KBM-7 (cell line): ENCODE data around the gene MVB12B.
"Not testable (repeated sequence)": the region's sequence is repeated elsewhere in the genome, so short reads cannot be mapped to it uniquely, and the experiment has no call there.

ENCODE experiments used
- DNase-seq: peaks from one replicate; pipeline ENCODE4 v3.0.0-alpha.2; 2015
- in situ Hi-C: fragments of 300-500 bp; cut with MboI; formaldehyde crosslinking; loops from 2 replicates; pipeline ENCODE4 v1.14.3; 2020; ENCODE audit warnings: low sequenced_read_pairs, low pct_unique_long_range_greater_than_20kb, mixed read lengths

MVB12B gene

DNA sequence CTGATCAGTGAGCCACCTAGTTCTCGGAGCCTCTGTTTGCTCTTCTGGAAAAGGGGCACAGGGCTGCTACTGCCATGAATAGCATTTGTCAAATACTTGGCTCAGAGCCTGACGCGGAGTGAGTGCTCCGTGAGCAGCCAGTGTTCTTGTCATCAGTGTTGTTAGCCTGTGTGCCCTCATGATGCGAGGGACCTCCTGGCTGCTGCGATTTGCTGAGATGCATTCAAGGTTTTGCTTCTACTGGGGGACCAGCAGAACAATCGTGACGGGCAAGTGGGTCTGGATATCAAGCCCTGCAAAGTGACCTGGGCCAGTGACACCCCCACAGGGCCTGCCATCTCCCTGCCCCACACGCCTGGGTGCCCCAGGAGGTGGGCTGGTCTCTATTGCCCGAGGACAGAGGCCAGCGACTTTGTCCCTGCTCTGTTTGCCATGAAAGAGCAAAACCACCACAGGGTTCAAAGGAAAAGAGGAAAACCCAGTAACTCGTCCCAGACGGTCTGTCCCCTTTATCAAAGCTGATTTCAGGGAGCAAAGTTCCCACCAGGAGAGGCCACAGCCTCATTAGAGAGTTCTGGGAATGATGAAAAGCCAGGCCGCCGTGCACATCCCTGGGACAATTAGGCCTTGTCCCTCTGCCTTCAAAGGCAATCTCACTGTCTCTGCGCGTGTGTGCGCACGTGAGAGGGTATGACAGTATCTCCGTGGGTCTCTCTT is 200.6 kb downstream of the MVB12B start:
- in situ Hi-C loops = no loop called here
- DNase-seq = no peak

DNA sequence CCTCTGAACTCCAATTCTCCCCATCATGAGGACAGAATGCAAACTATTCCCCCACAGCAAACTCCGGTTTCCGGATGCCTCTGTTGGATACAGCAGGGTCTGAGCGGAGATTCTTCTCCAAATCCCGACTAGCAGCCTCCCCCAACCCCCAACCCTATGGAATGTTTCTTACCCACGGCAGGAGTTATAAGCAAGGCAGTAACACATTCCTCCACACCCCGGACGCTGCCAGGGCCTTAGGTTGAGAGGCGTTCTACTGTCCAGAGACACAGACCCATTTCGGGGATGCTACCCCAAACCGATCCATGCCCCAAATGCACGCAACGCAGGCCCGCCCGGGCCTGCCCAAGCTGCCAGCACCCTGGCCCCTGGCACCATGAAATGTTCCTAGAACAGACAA is 201.5 kb downstream of the MVB12B start:
- no peak for DNase-seq
- in situ Hi-C loops = no loop called here

GRCh38 chr9:126528915-126529314 is 202.3 kb downstream of the MVB12B start:
- DNase-seq = no peak
- in situ Hi-C loops = no loop called here

DNA sequence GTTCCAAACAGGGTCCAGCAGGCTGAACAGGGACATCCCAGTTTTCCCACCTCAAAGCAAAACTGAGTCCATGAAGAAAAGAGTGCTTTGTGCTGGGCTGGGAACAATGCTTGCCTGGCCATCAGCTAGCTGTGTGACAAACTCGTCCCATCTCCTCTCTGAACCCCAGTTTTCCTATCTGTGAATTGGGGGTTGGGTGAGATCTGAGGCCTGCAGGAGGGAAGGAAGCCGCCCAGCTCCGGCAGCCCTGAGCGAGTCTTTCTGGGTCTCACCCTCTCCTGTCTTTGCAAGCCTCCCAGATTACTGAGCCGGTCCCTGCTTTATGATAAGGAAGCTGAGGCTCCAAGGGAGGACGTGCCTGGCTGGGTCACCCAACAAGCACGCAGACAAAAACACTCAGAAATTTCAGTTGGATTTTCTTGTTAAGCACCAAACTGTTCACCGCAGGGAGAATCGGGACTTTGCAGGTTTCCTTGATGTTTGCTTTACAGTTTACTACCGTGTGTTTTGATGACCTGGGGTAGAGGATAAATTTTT is 204.5 kb downstream of the MVB12B start:
- in situ Hi-C loops = no loop called here
- no peak for DNase-seq

DNA sequence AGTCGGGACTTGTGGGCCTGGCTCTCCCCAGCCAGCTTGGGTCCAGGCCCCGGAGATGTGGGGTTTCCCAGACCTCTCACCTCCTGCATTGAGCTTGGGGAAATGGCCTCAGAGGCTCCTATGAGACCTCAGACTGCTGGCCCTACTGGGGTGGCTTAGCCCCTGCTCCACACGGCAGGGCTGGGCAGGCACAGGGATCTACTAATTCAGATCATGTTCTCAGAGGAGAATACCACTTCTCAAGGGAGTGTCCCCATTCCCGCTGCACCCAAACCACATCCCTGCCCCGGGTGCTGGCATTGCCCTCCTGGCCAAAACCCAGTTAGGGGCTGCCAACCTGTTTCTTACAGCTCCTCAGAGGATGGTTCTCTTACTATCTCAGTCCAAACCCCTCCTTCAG is 205.0 kb downstream of the MVB12B start:
- DNase-seq = no peak
- in situ Hi-C loops = no loop called here

DNA sequence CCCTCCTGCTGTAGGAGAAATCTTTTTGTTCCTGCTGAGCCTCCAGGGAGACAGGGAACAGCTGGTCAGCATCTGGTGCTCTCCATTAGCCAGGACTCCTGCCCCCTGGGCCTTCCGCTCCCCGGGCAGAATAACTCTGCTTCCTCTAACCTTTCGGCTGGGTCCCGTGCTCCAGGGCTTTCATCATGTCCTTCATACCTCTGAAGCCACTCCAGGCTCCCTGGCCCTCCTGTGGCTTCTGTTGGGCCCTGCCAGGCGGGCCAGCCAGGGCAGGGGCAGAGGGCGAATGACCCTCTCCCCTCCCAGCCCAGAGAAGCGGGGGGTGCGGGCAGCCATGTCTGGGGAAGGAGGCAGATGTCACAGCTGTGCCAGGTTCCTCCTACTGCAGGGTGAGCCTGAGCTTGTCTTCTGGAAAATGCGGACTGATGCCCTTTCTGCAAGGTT is 205.4 kb downstream of the MVB12B start:
- in situ Hi-C loops = no loop called here
- no peak for DNase-seq

DNA sequence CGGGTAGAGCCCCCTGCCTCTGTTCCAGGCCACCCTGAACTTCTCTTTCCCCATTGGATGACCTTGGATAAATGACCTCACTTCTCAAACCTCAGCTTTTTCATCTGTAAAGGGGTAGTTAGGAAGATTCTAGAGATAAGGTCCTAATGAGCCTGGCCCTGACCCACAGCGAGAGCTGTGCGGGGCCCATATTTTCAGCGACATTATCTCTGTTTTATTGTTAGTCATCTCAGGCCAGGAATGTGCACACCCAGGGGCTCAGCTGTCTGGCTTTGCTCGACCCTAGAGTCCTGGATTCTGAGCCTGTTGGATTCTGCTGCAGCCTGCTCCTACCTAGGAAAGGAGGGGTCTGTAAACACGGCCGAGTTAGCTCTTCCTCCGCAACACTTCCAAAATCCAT is 205.9 kb downstream of the MVB12B start:
- in situ Hi-C loops = no loop called here
- no peak for DNase-seq

- DNase-seq = no peak
- in situ Hi-C loops = no loop called here
These were observed 206.6 kb downstream of the MVB12B start for GRCh38 chr9:126532951-126533925.

GRCh38 chr9:126533926-126534310 is 207.3 kb downstream of the MVB12B start:
- in situ Hi-C loops = no loop called here
- no peak for DNase-seq

GRCh38 chr9:126534431-126535186 is 208.0 kb downstream of the MVB12B start:
- DNase-seq = no peak
- in situ Hi-C loops = no loop called here

DNA sequence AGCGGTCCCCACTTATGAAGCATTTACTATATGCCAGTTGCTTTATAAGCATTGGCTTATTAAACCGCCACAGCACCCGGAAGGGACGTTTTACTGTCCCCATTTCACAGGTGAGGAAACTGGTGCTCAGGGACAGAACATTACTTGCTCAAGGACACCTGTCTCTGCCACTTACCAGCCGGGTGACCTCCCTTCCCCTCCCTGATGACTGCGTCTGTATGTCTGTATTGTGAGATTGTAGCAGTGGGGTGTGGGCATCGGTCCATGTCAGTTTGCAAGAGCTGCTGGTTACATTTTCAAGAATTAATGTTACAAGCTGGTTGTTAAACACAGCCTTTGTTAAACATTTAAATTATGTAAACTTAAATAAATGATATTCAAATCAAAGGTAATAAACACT is 209.5 kb downstream of the MVB12B start:
- in situ Hi-C loops = no loop called here
- no peak for DNase-seq

- in situ Hi-C loops = no loop called here
- no peak for DNase-seq
These were observed 210.3 kb downstream of the MVB12B start for GRCh38 chr9:126536841-126537465.

DNA sequence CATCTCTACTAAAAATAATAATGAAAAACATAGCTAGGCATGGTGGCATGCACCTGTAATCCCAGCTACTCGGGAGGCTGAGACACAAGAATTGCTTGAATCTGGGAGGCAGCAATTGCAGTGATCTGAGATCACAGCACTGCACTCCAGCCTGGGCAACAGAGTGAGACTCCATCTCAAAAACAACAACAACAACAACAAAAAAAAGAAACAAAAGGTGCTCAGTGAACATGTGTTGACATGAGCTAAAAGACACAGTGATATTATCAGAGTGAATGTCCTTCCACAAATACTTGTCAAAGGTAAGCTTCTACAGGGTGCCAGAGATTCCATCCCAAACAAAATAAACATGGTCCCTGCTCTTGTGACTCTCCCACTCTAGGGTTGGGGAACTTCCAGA is 211.9 kb downstream of the MVB12B start:
- in situ Hi-C loops = no loop called here
- DNase-seq = no peak

- DNase-seq, in situ Hi-C loops: not testable (repeated sequence)
These were observed 213.8 kb downstream of the MVB12B start for GRCh38 chr9:126540398-126540797.

DNA sequence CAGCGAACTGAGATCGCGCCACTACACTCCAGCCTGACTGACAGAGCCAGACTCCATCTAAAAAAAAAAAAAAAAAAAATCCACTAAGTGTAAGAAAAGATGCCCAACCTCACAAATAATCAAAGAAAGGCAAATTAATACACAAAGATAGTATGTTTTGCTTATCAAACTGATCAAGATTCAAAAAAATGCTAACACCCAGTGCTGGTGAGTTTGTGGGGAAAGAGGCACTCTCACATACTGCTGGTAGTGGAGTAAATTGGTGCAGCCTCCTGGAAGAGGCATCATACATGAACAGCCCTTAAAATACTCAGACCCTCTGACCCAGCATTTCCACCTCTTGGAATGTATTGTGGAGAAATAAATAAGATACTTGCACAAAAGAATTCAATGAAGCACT is 216.9 kb downstream of the MVB12B start:
- in situ Hi-C loops = no loop called here
- DNase-seq = no peak

DNA sequence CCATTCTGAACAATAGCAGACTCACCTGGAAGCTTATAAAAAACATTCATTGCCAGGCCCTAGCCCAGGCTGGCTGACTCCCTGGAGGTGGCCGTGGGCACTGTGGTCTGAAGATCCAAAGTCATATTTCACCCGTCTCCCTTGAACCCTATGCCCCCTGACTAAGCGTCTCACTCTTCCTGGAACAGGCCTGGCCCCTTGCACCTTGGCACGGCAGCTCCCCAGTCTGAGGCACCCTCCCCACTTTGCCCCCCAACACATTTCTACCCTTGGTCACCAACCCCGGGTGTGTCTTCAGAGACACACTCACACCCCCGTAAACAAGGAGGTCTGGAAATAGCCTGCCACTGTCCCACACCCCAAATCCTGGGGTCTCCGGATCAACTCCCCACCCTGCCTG is 218.5 kb downstream of the MVB12B start:
- in situ Hi-C loops = no loop called here
- no peak for DNase-seq

- in situ Hi-C loops = no loop called here
- no peak for DNase-seq
These were observed 219.4 kb downstream of the MVB12B start for GRCh38 chr9:126546036-126546435.

GRCh38 chr9:126548312-126548711 is 221.7 kb downstream of the MVB12B start:
- DNase-seq = no peak
- in situ Hi-C loops = no loop called here
